HepG2 (cell line): ENCODE results near the gene C5orf34. TPM values are rescaled to one million over a fixed set of nuclear protein-coding genes. Genes with fewer than 3 reads are reported as not detected.

Experiments used
- ASH2L ChIP-seq: fragments of 300-600, 200-600 bp; sonication (generic); IDR thresholded peaks from 2 replicates; pipeline ENCODE4 v1.7.0; 2017; ENCODE audit warnings: low read depth, mild to moderate bottlenecking, moderate library complexity, mixed read lengths, low read length; ENCODE audit not compliant: insufficient read length
- ATF3 ChIP-seq: sonication (generic); formaldehyde crosslinking; IDR thresholded peaks from 2 replicates; pipeline ENCODE4 v1.4.0; 2020; ENCODE audit warnings: missing genetic modification reagents
- BHLHE40 ChIP-seq: IDR thresholded peaks from 2 replicates; pipeline ENCODE4 v1.6.1; 2011; ENCODE audit warnings: low read length, improper control_type of control experiment
- CHD2 ChIP-seq: IDR thresholded peaks from 2 replicates; pipeline ENCODE4 v1.6.1; 2011; ENCODE audit warnings: low read depth, low read length, improper control_type of control experiment
- FIP1L1 ChIP-seq: fragments of 200-400 bp; formaldehyde crosslinking; IDR thresholded peaks from 2 replicates; pipeline ENCODE4 v1.6.1; 2018; ENCODE audit warnings: low read depth, mild to moderate bottlenecking, low read length, moderate library complexity, borderline replicate concordance; ENCODE audit not compliant: insufficient read depth
- GABPB1 ChIP-seq: IDR thresholded peaks from 2 replicates; pipeline ENCODE4 v1.6.1; 2016; ENCODE audit warnings: mild to moderate bottlenecking, missing genetic modification reagents, moderate library complexity, missing compliant biosample characterization
- GLI4 ChIP-seq: sonication (generic); formaldehyde crosslinking; IDR thresholded peaks from 2 replicates; pipeline ENCODE4 v1.5.1; 2020; ENCODE audit warnings: missing genetic modification reagents, mild to moderate bottlenecking, moderate library complexity, borderline replicate concordance
- HNRNPK ChIP-seq: fragments of 200-400 bp; formaldehyde crosslinking; IDR thresholded peaks from 2 replicates; pipeline ENCODE4 v1.6.1; 2018; ENCODE audit warnings: low read length, low read depth, moderate library complexity, mild to moderate bottlenecking; ENCODE audit not compliant: poor library complexity, severe bottlenecking
- IKZF1 ChIP-seq: fragments of 450-650 bp; IDR thresholded peaks from 2 replicates; pipeline ENCODE4 v1.7.1; 2016
- PHF8 ChIP-seq: sonication (generic); formaldehyde crosslinking; IDR thresholded peaks from 2 replicates; pipeline ENCODE4 v1.5.0; 2020; ENCODE audit warnings: missing genetic modification reagents
- SAP130 ChIP-seq: IDR thresholded peaks from 2 replicates; pipeline ENCODE4 v1.6.1; 2016; ENCODE audit warnings: low read depth
- SRSF4 ChIP-seq: fragments of 200-400 bp; formaldehyde crosslinking; IDR thresholded peaks from one replicate; pipeline ENCODE4 v1.6.1; 2018; ENCODE audit warnings: mild to moderate bottlenecking, low read depth, low read length, moderate library complexity; ENCODE audit not compliant: poor library complexity, severe bottlenecking
- ZBED4 ChIP-seq: sonication (generic); formaldehyde crosslinking; IDR thresholded peaks from 2 replicates; pipeline ENCODE4 v1.4.0; 2020; ENCODE audit warnings: missing genetic modification reagents, borderline replicate concordance
- ZMYM3 ChIP-seq: sonication (generic); formaldehyde crosslinking; IDR thresholded peaks from 2 replicates; pipeline ENCODE4 v1.5.1; 2020; ENCODE audit warnings: mild to moderate bottlenecking, missing genetic modification reagents
- ZNF326 ChIP-seq: sonication (generic); formaldehyde crosslinking; IDR thresholded peaks from 2 replicates; pipeline ENCODE4 v1.4.0; 2020; ENCODE audit warnings: missing genetic modification reagents, borderline replicate concordance
- ZNF331 ChIP-seq: sonication (generic); formaldehyde crosslinking; IDR thresholded peaks from 2 replicates; pipeline ENCODE4 v1.4.0; 2020; ENCODE audit warnings: missing genetic modification reagents
- ZNF547 ChIP-seq: sonication (generic); formaldehyde crosslinking; IDR thresholded peaks from 2 replicates; pipeline ENCODE4 v1.5.1; 2020; ENCODE audit warnings: mild to moderate bottlenecking, missing genetic modification reagents
- ZSCAN25 ChIP-seq: sonication (generic); formaldehyde crosslinking; IDR thresholded peaks from 2 replicates; pipeline ENCODE4 v1.8.0; 2022; ENCODE audit warnings: mild to moderate bottlenecking, missing genetic modification reagents
- ZXDC ChIP-seq: sonication (generic); formaldehyde crosslinking; IDR thresholded peaks from 2 replicates; pipeline ENCODE4 v1.5.0; 2020; ENCODE audit warnings: mild to moderate bottlenecking, missing genetic modification reagents
- polyA plus RNA-seq, 8 experiments: library from polyadenylated mRNA; depleted of rRNA in 3 of 8; stranded (reverse) in 7 of 8; unstranded in 1 of 8; fragments of >200 nt; fragmentation: Illumina TruSeq in 4 of 8; extraction: Trizol in 4 of 8; gene quantifications; 2 replicates each; pipeline versions ENCODE4 v1.2.1 to v1.2.3, GENCODE V29; 2011 to 2016; ENCODE audit warnings: low read depth in 4 of 8, missing spikeins in 1 of 8, mixed read lengths in 1 of 8; ENCODE audit not compliant: insufficient read depth in 1 of 8
- total RNA-seq, 5 experiments: library from RNA; depleted of rRNA; stranded (reverse); fragments of >200 nt; fragmentation: Illumina TruSeq; extraction: Trizol; gene quantifications; 2 replicates each; pipeline ENCODE4 v1.2.3, GENCODE V29; 2016; ENCODE audit warnings: low read depth in 1 of 5
- TF ChIP-seq, protein P1 (sequence below): IDR thresholded peaks from 2 replicates; pipeline ENCODE4 v1.6.1; 2016; ENCODE audit warnings: missing biosample characterization, missing genetic modification reagents, low read depth
- TF ChIP-seq, protein P2 (sequence below): sonication (generic); formaldehyde crosslinking; IDR thresholded peaks from 2 replicates; pipeline ENCODE4 v1.4.0; 2020; ENCODE audit warnings: mild to moderate bottlenecking, missing genetic modification reagents

The C5orf34 gene
- total and polyA plus RNA-seq, 2 of the 13 experiments (the other 11 are each of a cell fraction or from before 2014, with no cell fraction given): 3.2 to 6.4 TPM

DNA sequence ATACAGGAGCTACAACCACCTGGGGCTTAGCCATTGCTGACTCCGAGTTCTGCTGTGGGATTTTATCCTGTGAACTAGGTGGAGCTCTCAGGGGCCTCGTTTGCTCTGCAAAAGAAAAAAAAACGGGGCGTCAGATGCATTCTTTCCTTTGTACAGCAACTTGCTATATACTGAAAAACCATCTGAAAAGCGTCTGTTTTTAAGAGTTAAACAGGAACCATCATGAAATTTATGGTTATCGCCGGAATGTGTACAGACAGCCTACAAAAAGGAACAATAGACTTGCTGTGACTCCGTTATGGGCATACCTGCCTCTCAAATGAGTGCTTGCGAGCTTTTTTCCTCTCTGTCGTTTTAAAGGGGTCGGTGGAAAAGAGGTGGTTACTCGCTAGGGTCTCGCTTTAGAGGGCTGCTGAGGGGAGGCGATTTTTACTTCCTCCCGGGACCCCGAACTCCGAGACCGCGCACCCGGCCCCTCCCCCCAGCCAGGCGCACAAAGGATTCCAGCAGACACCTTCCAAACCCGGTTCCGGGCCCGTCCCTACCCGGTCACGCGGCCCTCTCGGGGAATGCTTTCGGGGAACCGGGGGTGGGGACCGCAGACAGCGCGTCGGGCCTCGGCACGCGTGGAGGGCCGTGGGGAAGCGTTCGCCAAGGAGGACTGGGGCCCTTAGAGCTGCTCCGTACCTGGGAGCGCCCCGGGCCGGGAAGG lies 41.1 kb upstream of the C5orf34 start (continued):
- TF ChIP-seq ZXDC (CRISPR knock-in tag) (no peak), IKZF1 (no peak), GABPB1 (CRISPR knock-in tag) (no peak; the same call in 1 of the 2 replicates), PHF8 (peak; percentile 84), ZNF547 (CRISPR knock-in tag) (no peak; the same call in 1 of the 2 replicates), ASH2L (no peak), ZBED4 (CRISPR knock-in tag) (0 out of 2 replicates have a peak, but pooled peaks have one; percentile 1), ZNF331 (CRISPR knock-in tag) (no peak), ZMYM3 (no peak), SRSF4 (no peak), BHLHE40 (no peak), HNRNPK (no peak), ZNF326 (CRISPR knock-in tag) (no peak), ATF3 (CRISPR knock-in tag) (no peak), SAP130 (CRISPR knock-in tag) (0 out of 2 replicates have a peak, but pooled peaks have one; percentile 8), FIP1L1 (no peak), GLI4 (CRISPR knock-in tag) (no peak; the same call in 1 of the 2 replicates), ZSCAN25 (CRISPR knock-in tag) (no peak), CHD2 (no peak)
- TF ChIP-seq, protein P1, sequence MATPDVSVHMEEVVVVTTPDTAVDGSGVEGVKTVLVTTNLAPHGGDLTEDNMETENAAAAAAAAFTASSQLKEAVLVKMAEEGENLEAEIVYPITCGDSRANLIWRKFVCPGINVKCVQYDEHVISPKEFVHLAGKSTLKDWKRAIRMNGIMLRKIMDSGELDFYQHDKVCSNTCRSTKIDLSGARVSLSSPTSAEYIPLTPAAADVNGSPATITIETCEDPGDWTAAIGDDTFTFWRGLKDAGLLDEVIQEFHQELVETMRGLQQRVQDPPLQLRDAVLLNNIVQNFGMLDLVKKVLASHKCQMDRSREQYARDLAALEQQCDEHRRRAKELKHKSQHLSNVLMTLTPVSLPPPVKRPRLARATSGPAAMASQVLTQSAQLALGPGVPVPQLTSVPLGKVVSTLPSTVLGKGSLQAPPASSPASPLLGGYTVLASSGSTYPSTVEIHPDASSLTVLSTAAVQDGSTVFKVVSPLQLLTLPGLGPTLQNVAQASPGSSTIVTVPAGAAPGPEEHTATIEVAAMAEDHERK: no peak
- TF ChIP-seq, protein P2, sequence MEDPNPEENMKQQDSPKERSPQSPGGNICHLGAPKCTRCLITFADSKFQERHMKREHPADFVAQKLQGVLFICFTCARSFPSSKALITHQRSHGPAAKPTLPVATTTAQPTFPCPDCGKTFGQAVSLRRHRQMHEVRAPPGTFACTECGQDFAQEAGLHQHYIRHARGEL (CRISPR knock-in tag): no peak
